Loucy (cell line): ENCODE data around the gene KLF6.

Experiments used
- H2AFZ ChIP-seq: fragments of 200-600 bp; sonication (generic); 2 replicates; pipeline ENCODE4 v1.6.0; 2016; ENCODE audit warnings: antibody characterized with exemption, mild to moderate bottlenecking, low read length, moderate library complexity
- H3F3A ChIP-seq: fragments of 200-600 bp; 2 replicates; pipeline ENCODE4 v1.6.0; 2016; ENCODE audit warnings: antibody characterized with exemption, low read depth, mild to moderate bottlenecking
- H3K27me3 ChIP-seq: fragments of 200-600 bp; sonication (generic); 2 replicates; pipeline ENCODE4 v1.6.1; 2014; ENCODE audit warnings: low read length, mild to moderate bottlenecking; ENCODE audit not compliant: insufficient read depth, poor library complexity, severe bottlenecking
- H3K36me3 ChIP-seq: fragments of 200-600 bp; sonication (generic); 2 replicates; pipeline ENCODE4 v1.6.1; 2016; ENCODE audit warnings: low read length; ENCODE audit not compliant: insufficient read depth
- H3K4me1 ChIP-seq: fragments of 200-600 bp; sonication (generic); 2 replicates; pipeline ENCODE4 v1.5.1; 2014; ENCODE audit warnings: low read length, mild to moderate bottlenecking; ENCODE audit not compliant: insufficient read depth, poor library complexity, severe bottlenecking
- H3K4me2 ChIP-seq: fragments of 200-600 bp; sonication (generic); 2 replicates; pipeline ENCODE4 v1.6.0; 2014; ENCODE audit warnings: antibody characterized with exemption, low read length, low read depth, mild to moderate bottlenecking; ENCODE audit not compliant: poor library complexity, severe bottlenecking
- H3K4me3 ChIP-seq: fragments of 200-600 bp; sonication (generic); 2 replicates; pipeline ENCODE4 v1.5.1; 2014; ENCODE audit warnings: low read length, mild to moderate bottlenecking, mixed read lengths; ENCODE audit not compliant: poor library complexity, severe bottlenecking
- H3K79me2 ChIP-seq: fragments of 200-600 bp; sonication (generic); 2 replicates; pipeline ENCODE4 v1.6.1; 2014; ENCODE audit warnings: low read length; ENCODE audit not compliant: insufficient read depth
- H3K9ac ChIP-seq: fragments of 200-600 bp; sonication (generic); 2 replicates; pipeline ENCODE4 v1.6.0; 2014; ENCODE audit warnings: mild to moderate bottlenecking, low read depth, low read length, moderate library complexity; ENCODE audit not compliant: poor library complexity, severe bottlenecking
- H3K9me2 ChIP-seq: fragments of 200-600 bp; sonication (generic); replicated peaks from 2 replicates; pipeline ENCODE4 v1.6.1; 2016; ENCODE audit warnings: low read depth, low read length, mixed read lengths
- H3K9me3 ChIP-seq: fragments of 200-600 bp; sonication (generic); 2 replicates; pipeline ENCODE4 v1.6.1; 2014; ENCODE audit warnings: mild to moderate bottlenecking, antibody characterized with exemption, low read length, low read depth; ENCODE audit not compliant: insufficient read depth
- H4K20me1 ChIP-seq: fragments of 200-600 bp; sonication (generic); 2 replicates; pipeline ENCODE4 v1.6.0; 2014; ENCODE audit warnings: antibody characterized with exemption, low read length, mild to moderate bottlenecking; ENCODE audit not compliant: insufficient read depth, poor library complexity, severe bottlenecking
- EZH2phosphoT487 ChIP-seq: fragments of 200-600 bp; IDR thresholded peaks from 2 replicates; pipeline ENCODE4 v1.6.1; 2018; ENCODE audit warnings: antibody characterized with exemption, mild to moderate bottlenecking, moderate library complexity, borderline replicate concordance
- TF ChIP-seq, protein P1 (sequence below): fragments of 200-600 bp; sonication (generic); conservative IDR thresholded peaks from 2 replicates; pipeline ENCODE4 v1.5.1; 2014; ENCODE audit warnings: mild to moderate bottlenecking, antibody characterized with exemption, low read length

The KLF6 gene

DNA sequence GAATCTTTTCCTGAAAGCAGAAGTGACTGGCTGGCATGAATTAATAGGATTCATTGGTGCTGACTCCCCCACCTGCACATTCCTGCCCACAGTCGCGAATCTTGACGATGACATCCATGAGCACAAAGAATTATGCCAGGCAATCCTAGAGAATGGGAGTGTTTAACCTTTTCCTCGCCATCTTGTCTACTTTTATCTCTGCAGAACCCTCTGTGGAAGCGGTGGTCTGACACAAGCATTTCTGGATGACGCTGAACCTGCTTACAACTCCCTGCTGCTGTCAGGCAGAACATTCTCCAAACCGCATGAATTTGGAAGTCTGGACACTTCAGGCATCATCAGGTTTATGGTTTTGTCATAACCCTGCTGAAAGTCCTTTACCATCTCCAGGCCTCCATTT lies 36.5 kb downstream of the KLF6 start:
- H3K4me3 ChIP-seq = no peak overlapping the region
- H3K4me2 ChIP-seq = no peak overlapping the region

DNA sequence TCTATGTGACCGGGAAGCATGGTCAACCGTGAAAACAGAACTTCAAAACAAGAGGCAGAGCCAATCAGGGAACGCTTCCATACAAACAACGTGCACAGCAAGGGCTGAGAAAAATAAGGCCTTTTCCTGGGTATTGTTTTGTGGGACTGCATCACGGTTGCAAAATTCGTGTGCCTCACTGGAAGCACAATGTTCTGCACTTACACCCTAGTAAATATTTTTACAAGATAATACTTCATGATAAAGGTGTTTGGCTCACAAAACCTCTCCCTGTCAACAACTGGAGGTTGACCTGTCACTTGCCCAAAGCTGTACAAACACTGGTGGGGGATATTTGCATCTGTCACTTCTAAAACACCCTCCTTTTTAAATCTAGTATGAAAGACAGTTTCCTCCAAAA lies 37.0 kb downstream of the KLF6 start:
- H3F3A ChIP-seq = no peaks in the 10 kb centered on the region
- H2AFZ ChIP-seq = no peak overlapping the region
- no peak for TF ChIP-seq EZH2phosphoT487
- TF ChIP-seq, protein P1, sequence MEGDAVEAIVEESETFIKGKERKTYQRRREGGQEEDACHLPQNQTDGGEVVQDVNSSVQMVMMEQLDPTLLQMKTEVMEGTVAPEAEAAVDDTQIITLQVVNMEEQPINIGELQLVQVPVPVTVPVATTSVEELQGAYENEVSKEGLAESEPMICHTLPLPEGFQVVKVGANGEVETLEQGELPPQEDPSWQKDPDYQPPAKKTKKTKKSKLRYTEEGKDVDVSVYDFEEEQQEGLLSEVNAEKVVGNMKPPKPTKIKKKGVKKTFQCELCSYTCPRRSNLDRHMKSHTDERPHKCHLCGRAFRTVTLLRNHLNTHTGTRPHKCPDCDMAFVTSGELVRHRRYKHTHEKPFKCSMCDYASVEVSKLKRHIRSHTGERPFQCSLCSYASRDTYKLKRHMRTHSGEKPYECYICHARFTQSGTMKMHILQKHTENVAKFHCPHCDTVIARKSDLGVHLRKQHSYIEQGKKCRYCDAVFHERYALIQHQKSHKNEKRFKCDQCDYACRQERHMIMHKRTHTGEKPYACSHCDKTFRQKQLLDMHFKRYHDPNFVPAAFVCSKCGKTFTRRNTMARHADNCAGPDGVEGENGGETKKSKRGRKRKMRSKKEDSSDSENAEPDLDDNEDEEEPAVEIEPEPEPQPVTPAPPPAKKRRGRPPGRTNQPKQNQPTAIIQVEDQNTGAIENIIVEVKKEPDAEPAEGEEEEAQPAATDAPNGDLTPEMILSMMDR = no peak
- no peaks in the 10 kb centered on the region for H3K36me3 ChIP-seq
- H3K27me3 ChIP-seq = no peaks in the 10 kb centered on the region
- no peaks in the 10 kb centered on the region for H3K9me2 ChIP-seq
- H3K9ac ChIP-seq = no peak overlapping the region
- no peaks in the 10 kb centered on the region for H3K4me1 ChIP-seq
- no peaks in the 10 kb centered on the region for H3K79me2 ChIP-seq
- no peak overlapping the region for H3K4me3 ChIP-seq
- no peak overlapping the region for H3K4me2 ChIP-seq
- H3K9me3 ChIP-seq = no peaks in the 10 kb centered on the region
- no peaks in the 10 kb centered on the region for H4K20me1 ChIP-seq

More for the DNA sequence above, 36.5 kb downstream of the KLF6 start:
- no peaks in the 10 kb centered on the region for H3F3A ChIP-seq
- H3K4me1 ChIP-seq = no peaks in the 10 kb centered on the region
- no peak overlapping the region for H3K9ac ChIP-seq
- H3K36me3 ChIP-seq = no peaks in the 10 kb centered on the region
- no peak overlapping the region for H2AFZ ChIP-seq
- no peaks in the 10 kb centered on the region for H3K9me2 ChIP-seq
- no peak for TF ChIP-seq EZH2phosphoT487
- TF ChIP-seq, protein P1 = no peak
- H4K20me1 ChIP-seq = no peaks in the 10 kb centered on the region
- no peaks in the 10 kb centered on the region for H3K79me2 ChIP-seq
- no peaks in the 10 kb centered on the region for H3K27me3 ChIP-seq
- no peaks in the 10 kb centered on the region for H3K9me3 ChIP-seq

DNA sequence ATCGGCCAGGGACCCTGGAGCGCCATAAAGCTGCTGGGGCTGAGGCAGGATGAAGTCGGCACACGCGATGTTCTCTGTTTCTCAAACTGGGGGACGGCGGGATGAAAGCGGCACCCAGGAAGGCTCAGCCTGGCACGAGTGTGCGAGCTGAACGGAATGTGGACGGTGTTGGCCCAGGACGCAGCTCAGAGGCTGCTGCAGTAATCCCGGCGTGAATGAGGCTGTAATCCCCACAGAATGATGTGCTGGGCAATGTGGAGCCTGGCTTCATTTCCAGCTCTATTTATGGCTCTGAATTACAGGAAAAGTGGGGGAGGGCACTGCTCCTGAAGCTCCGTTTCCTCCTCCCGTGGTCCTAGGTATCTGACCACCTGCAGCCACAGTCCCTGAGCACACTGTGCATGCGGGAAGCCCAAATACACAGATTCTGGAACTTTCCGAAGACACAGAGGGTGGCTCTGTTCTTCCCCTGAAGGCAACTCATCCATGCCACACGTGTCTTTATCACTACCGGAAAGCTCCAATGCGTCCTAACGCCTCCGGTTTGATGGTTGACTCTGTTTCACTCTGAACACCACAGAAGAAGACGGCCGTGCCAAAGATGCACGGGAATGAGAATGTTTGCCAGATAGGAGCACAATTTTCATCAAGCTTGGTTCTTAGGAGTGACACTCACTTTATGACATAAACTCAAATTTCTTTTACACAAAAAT lies 37.6 kb downstream of the KLF6 start:
- TF ChIP-seq, protein P1 = no peak
- TF ChIP-seq EZH2phosphoT487 = no peak
- no peaks in the 10 kb centered on the region for H3K36me3 ChIP-seq
- no peak overlapping the region for H3K9ac ChIP-seq
- H3K9me2 ChIP-seq = no peaks in the 10 kb centered on the region
- no peaks in the 10 kb centered on the region for H3K79me2 ChIP-seq
- no peaks in the 10 kb centered on the region for H3K4me1 ChIP-seq
- no peak overlapping the region for H3K4me2 ChIP-seq
- no peaks in the 10 kb centered on the region for H3F3A ChIP-seq
- H2AFZ ChIP-seq = no peak overlapping the region
- no peaks in the 10 kb centered on the region for H4K20me1 ChIP-seq
- H3K4me3 ChIP-seq = no peak overlapping the region
- H3K9me3 ChIP-seq = no peaks in the 10 kb centered on the region
- no peaks in the 10 kb centered on the region for H3K27me3 ChIP-seq
